ENCODE results near the gene PAH. TPM values are rescaled to one million over a fixed set of nuclear protein-coding genes. Genes with fewer than 3 reads are reported as not detected.

PAH gene
- polyA plus RNA-seq, 1 experiment, result not detected

- DNase-seq (ENCODE audit: low read depth), result no peak
- H3K36me3 ChIP-seq (ENCODE audit: control insufficient read depth, insufficient read depth, low read length), result no peaks in the 10 kb centered on the region
- H3K4me3 ChIP-seq (ENCODE audit: low read depth, low read length), result no peak overlapping the region
- ChIA-PET CTCF (interaction anchor here (0.8 to 3.3 kb wide), 31 partner anchors 8 to 1238 kb away, joined by 3 to 69 read pairs (median 4); no protein-coding TSS in a partner anchor), POLR2A (no interaction called here)
- TF ChIP-seq, protein P1, sequence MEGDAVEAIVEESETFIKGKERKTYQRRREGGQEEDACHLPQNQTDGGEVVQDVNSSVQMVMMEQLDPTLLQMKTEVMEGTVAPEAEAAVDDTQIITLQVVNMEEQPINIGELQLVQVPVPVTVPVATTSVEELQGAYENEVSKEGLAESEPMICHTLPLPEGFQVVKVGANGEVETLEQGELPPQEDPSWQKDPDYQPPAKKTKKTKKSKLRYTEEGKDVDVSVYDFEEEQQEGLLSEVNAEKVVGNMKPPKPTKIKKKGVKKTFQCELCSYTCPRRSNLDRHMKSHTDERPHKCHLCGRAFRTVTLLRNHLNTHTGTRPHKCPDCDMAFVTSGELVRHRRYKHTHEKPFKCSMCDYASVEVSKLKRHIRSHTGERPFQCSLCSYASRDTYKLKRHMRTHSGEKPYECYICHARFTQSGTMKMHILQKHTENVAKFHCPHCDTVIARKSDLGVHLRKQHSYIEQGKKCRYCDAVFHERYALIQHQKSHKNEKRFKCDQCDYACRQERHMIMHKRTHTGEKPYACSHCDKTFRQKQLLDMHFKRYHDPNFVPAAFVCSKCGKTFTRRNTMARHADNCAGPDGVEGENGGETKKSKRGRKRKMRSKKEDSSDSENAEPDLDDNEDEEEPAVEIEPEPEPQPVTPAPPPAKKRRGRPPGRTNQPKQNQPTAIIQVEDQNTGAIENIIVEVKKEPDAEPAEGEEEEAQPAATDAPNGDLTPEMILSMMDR (IDR thresholded peaks at IDR 0.05; ENCODE audit: insufficient read depth, low read depth, low read length), result peak; percentile 92
- no peaks in the 10 kb centered on the region; the same call in 1 of the 2 replicates for H3K27me3 ChIP-seq (ENCODE audit: control insufficient read depth, insufficient read depth, low read length)
Measured at GRCh38 chr12:102883204-102883799, 33.7 kb downstream of the PAH start.

DNA sequence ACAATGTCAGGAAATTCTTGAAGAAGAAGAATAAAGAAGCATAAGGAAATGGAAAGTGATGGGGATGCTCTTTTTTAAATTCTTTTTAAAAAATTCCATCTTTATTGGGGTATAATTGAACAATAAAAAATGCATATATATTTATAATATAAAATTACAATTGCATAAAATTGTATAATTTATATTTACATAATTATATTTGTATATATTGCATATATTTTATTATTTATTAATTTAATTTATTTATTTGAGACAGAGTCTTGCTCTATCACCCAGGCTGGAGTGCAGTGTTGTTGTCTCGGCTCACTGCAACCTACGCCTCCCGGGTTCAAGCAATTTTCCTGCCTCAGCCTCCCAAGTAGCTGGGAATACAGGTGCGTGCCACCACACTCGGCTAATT lies 36.3 kb downstream of the PAH start:
- Histone ChIP-seq H3K36me3 (ENCODE audit: control insufficient read depth, insufficient read depth, low read length) (no peaks in the 10 kb centered on the region), H3K4me3 (ENCODE audit: low read depth, low read length) (no peak overlapping the region), H3K27me3 (ENCODE audit: control insufficient read depth, insufficient read depth, low read length) (no peaks in the 10 kb centered on the region; the same call in 1 of the 2 replicates)
- DNase-seq (ENCODE audit: low read depth), result no peak
- ChIA-PET CTCF (no interaction called here), POLR2A (no interaction called here)
- TF ChIP-seq, protein P1 (IDR thresholded peaks at IDR 0.05; ENCODE audit: insufficient read depth, low read depth, low read length), result no peak

- ChIA-PET CTCF (interaction anchor here (0.6 to 1.6 kb wide), 27 partner anchors 9 to 1310 kb away, joined by 3 to 8 read pairs (median 3); no protein-coding TSS in a partner anchor), POLR2A (no interaction called here)
Measured at GRCh38 chr12:102879144-102879763, 37.8 kb downstream of the PAH start.

DNA sequence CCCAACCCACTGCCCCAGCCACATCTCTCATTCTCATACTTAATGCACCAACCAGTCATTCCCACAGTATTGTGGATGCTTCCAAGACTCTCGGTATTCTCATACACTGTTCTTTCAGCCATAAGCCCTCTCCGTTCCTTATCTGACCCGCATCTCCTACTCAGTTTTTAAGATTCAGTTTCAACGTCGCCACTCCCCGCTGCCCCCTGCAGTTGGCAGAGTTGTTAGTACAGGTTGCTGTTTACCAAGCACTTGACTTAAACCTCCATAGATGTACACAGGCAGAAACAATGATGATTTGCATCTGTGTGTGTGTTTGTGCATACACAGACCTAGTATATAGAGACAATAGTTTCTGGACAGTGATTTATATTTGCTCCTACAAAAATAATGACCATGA lies 40.2 kb downstream of the PAH start:
- no peak for DNase-seq (ENCODE audit: low read depth)
- Histone ChIP-seq H3K27me3 (ENCODE audit: control insufficient read depth, insufficient read depth, low read length) (no peaks in the 10 kb centered on the region), H3K36me3 (ENCODE audit: control insufficient read depth, insufficient read depth, low read length) (no peaks in the 10 kb centered on the region), H3K4me3 (ENCODE audit: low read depth, low read length) (no peak overlapping the region)
- ChIA-PET CTCF (interaction anchor here (1.0 kb wide), 1 partner anchor 672 kb away, joined by 3 read pairs; no protein-coding TSS in a partner anchor), POLR2A (no interaction called here)
- TF ChIP-seq, protein P1 (IDR thresholded peaks at IDR 0.05; ENCODE audit: insufficient read depth, low read depth, low read length), result peak; percentile 10; the same call in 1 of the 2 replicates

More at GRCh38 chr12:102879144-102879763, 37.8 kb downstream of the PAH start:
- Histone ChIP-seq H3K36me3 (ENCODE audit: control insufficient read depth, insufficient read depth, low read length) (no peaks in the 10 kb centered on the region), H3K27me3 (ENCODE audit: control insufficient read depth, insufficient read depth, low read length) (no peaks in the 10 kb centered on the region; the same call in 1 of the 2 replicates), H3K4me3 (ENCODE audit: low read depth, low read length) (no peak overlapping the region)
- DNase-seq (ENCODE audit: low read depth), result peak; percentile 63
- TF ChIP-seq, protein P1 (IDR thresholded peaks at IDR 0.05; ENCODE audit: insufficient read depth, low read depth, low read length), result peak; percentile 63

GRCh38 chr12:102874819-102875218 lies 42.2 kb downstream of the PAH start:
- TF ChIP-seq, protein P1 (IDR thresholded peaks at IDR 0.05; ENCODE audit: insufficient read depth, low read depth, low read length), result no peak
- Histone ChIP-seq H3K4me3 (ENCODE audit: low read depth, low read length) (no peak overlapping the region), H3K36me3 (ENCODE audit: control insufficient read depth, insufficient read depth, low read length) (no peaks in the 10 kb centered on the region), H3K27me3 (ENCODE audit: control insufficient read depth, insufficient read depth, low read length) (no peaks in the 10 kb centered on the region)
- ChIA-PET POLR2A (no interaction called here), CTCF (interaction anchor here (1.1 to 2.1 kb wide), 2 partner anchors 9 to 686 kb away, joined by 3 to 8 read pairs; no protein-coding TSS in a partner anchor)
- DNase-seq (ENCODE audit: low read depth), result no peak

All from BJ (cell line).